PC-9 (cell line): ENCODE measurements around the gene LENG9. TPM values are rescaled to one million over a fixed set of nuclear protein-coding genes. Genes with fewer than 3 reads are reported as not detected.

Source experiments
- BruUV-seq: library from RNA; stranded (reverse); fragments of 400-500 nt; replicated peaks from 2 replicates; lab custom pipeline; 2021; lab: Mats Ljungman, UMichigan
- CTCF ChIA-PET: fragments of 300-600 bp; sonication (Branson Sonifier 250); formaldehyde crosslinking; loops from one replicate; lab custom pipeline; 2022; ENCODE audit warnings: antibody characterized with exemption; lab: Charles Lee
- POLR2A ChIA-PET: fragments of 300-600 bp; sonication (Branson Sonifier 250); formaldehyde crosslinking; loops from one replicate; lab custom pipeline; 2022; ENCODE audit warnings: antibody characterized with exemption; ENCODE audit not compliant: unreplicated experiment; lab: Charles Lee
- DNase-seq, 2 experiments: peaks; one replicate each; pipeline versions ENCODE4 v3.0.0 to v3.0.0-alpha.2; 2015 to 2022; ENCODE audit warnings: mixed read lengths in 1 of 2
- H2AFZ ChIP-seq: fragments of 200-600 bp; sonication (generic); 2 replicates; pipeline ENCODE4 v1.8.1; 2017; ENCODE audit warnings: antibody characterized with exemption
- H3F3A ChIP-seq: fragments of 200-600 bp; sonication (generic); 2 replicates; pipeline ENCODE4 v1.8.1; 2017; ENCODE audit warnings: antibody characterized with exemption, mild to moderate bottlenecking, low read depth; ENCODE audit not compliant: insufficient read depth
- H3K27ac ChIP-seq: fragments of 200-600 bp; sonication (generic); 2 replicates; pipeline ENCODE4 v1.6.1; 2016; ENCODE audit warnings: mixed run types
- H3K27me3 ChIP-seq: fragments of 200-600 bp; sonication (generic); 2 replicates; pipeline ENCODE4 v1.6.1; 2016; ENCODE audit warnings: low read depth, mixed run types; ENCODE audit not compliant: insufficient read depth
- H3K36me3 ChIP-seq: fragments of 200-600 bp; sonication (generic); 2 replicates; pipeline ENCODE4 v1.6.1; 2016; ENCODE audit warnings: low read depth, mixed run types
- H3K4me1 ChIP-seq: fragments of 200-600 bp; sonication (generic); replicated peaks from 2 replicates; pipeline ENCODE4 v1.6.1; 2016; ENCODE audit warnings: mixed run types; ENCODE audit not compliant: insufficient read depth
- H3K4me2 ChIP-seq: fragments of 200-600 bp; sonication (generic); 2 replicates; pipeline ENCODE4 v1.6.1; 2017; ENCODE audit warnings: mixed run types
- H3K4me3 ChIP-seq: fragments of 200-600 bp; sonication (generic); 2 replicates; pipeline ENCODE4 v1.6.1; 2016; ENCODE audit warnings: mixed run types
- H3K79me2 ChIP-seq: fragments of 200-600 bp; sonication (generic); 2 replicates; pipeline ENCODE4 v1.6.1; 2017; ENCODE audit warnings: low read depth, mixed run types
- H3K9me2 ChIP-seq: fragments of 200-600 bp; sonication (generic); 2 replicates; pipeline ENCODE4 v1.8.1; 2017; ENCODE audit warnings: mild to moderate bottlenecking; ENCODE audit not compliant: insufficient read depth
- H3K9me3 ChIP-seq: fragments of 200-600 bp; sonication (generic); 2 replicates; pipeline ENCODE4 v1.8.1; 2016; ENCODE audit warnings: low read depth; ENCODE audit not compliant: insufficient read depth
- H4K20me1 ChIP-seq: fragments of 200-600 bp; sonication (generic); 2 replicates; pipeline ENCODE4 v1.8.1; 2017; ENCODE audit not compliant: insufficient read depth
- EZH2 ChIP-seq: fragments of 200-600 bp; sonication (generic); IDR thresholded peaks from 2 replicates; pipeline ENCODE4 v1.8.0; 2017; ENCODE audit warnings: antibody characterized with exemption, low read depth
- intact Hi-C: fragments of 100-400 bp; cut with micrococcal nuclease; formaldehyde crosslinking; loops from one replicate; pipeline ENCODE4 v1.10.0; 2022; ENCODE audit not compliant: unreplicated experiment
- total RNA-seq: library from RNA; stranded (reverse); gene quantifications from 2 replicates; pipeline ENCODE4 v1.2.3, GENCODE V29; 2021
- TF ChIP-seq, protein P1 (sequence below): fragments of 200-600 bp; sonication (generic); conservative IDR thresholded peaks from 2 replicates; pipeline ENCODE4 v1.6.1; 2017; ENCODE audit warnings: mixed run types, antibody characterized with exemption, mild to moderate bottlenecking, moderate library complexity

LENG9 gene
- total RNA-seq, 1 experiment from 2014 or later: 7.0 TPM

DNA sequence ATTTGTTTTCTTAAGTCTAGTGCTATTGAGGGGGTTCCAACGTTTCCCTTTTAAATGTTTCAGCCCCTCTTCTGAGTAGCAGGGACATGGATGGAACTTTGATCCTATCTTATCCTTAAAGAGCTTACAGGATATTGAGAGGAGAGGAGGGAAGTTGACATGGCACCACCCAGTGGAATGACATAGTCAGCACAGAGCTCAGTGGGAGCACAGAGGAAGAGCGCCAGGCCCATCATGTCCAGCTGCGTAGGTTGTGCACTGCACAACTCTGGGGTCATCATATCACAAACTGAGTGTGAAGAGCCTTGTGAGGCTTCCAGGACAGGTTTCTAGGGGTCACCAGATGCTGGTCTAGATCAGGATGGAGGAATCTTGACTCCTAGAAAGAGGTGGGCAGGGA is 14.1 kb upstream of the LENG9 start:
- Histone ChIP-seq H3F3A (0 out of 2 replicates have a peak, but pooled peaks cover 5% of the 10 kb centered on the region), H3K9me3 (no peaks in the 10 kb centered on the region), H3K36me3 (no peaks in the 10 kb centered on the region), H4K20me1 (no peaks in the 10 kb centered on the region), H3K4me1 (no peaks in the 10 kb centered on the region), H2AFZ (no peak overlapping the region), H3K9me2 (no peaks in the 10 kb centered on the region), H3K4me3 (no peak overlapping the region), H3K27me3 (0 out of 2 replicates have a peak, but pooled peaks cover 6% of the 10 kb centered on the region), H3K79me2 (no peaks in the 10 kb centered on the region), H3K27ac (no peak overlapping the region), H3K4me2 (no peak overlapping the region)
- DNase-seq: peak in 1 of 2 experiments; percentile 25
- CTCF ChIA-PET: interaction anchor here (0.7 to 1.1 kb wide), 2 partner anchors 196 to 688 kb away, joined by 3 to 4 read pairs; no protein-coding TSS in a partner anchor
- TF ChIP-seq EZH2: no peak
- TF ChIP-seq, protein P1, sequence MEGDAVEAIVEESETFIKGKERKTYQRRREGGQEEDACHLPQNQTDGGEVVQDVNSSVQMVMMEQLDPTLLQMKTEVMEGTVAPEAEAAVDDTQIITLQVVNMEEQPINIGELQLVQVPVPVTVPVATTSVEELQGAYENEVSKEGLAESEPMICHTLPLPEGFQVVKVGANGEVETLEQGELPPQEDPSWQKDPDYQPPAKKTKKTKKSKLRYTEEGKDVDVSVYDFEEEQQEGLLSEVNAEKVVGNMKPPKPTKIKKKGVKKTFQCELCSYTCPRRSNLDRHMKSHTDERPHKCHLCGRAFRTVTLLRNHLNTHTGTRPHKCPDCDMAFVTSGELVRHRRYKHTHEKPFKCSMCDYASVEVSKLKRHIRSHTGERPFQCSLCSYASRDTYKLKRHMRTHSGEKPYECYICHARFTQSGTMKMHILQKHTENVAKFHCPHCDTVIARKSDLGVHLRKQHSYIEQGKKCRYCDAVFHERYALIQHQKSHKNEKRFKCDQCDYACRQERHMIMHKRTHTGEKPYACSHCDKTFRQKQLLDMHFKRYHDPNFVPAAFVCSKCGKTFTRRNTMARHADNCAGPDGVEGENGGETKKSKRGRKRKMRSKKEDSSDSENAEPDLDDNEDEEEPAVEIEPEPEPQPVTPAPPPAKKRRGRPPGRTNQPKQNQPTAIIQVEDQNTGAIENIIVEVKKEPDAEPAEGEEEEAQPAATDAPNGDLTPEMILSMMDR: no peak; the same call in 1 of the 2 replicates
- BruUV-seq: no TSS peak
- POLR2A ChIA-PET: no interaction called here
- intact Hi-C loops: no loop called here

DNA sequence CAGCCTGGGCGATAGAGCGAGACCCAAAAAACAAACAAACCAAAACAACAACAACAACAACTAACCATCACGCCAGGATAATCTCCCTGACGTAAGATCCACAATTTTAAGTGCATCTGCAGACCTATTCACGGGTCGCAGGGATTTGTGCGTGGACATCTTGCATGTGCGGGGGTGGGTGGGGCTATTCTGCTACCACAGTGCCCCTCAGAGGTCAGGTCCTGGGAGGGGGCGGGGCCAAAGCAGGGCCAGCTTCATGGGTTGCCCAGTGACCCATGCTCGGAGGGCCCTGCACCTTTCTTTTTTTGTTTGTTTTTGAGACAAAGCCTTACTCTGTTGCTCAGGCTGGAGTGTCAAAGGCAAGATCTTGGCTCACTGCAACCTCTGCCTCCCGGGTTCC is 12.1 kb upstream of the LENG9 start:
- Histone ChIP-seq H3F3A (0 out of 2 replicates have a peak, but pooled peaks cover 5% of the 10 kb centered on the region), H3K79me2 (no peaks in the 10 kb centered on the region), H3K27me3 (peaks cover 14% of the 10 kb centered on the region; the same call in 1 of the 2 replicates), H3K9me3 (no peaks in the 10 kb centered on the region), H4K20me1 (no peaks in the 10 kb centered on the region), H3K4me1 (0 out of 2 replicates have a peak, but pooled peaks cover 8% of the 10 kb centered on the region), H3K9me2 (no peaks in the 10 kb centered on the region), H2AFZ (no peak overlapping the region), H3K4me3 (no peak overlapping the region), H3K36me3 (no peaks in the 10 kb centered on the region), H3K4me2 (no peak overlapping the region), H3K27ac (no peak overlapping the region)
- no peak for DNase-seq
- intact Hi-C loops: no loop called here
- BruUV-seq: no TSS peak
- no peak for TF ChIP-seq EZH2
- TF ChIP-seq, protein P1: no peak
- CTCF ChIA-PET: no interaction called here
- POLR2A ChIA-PET: no interaction called here

GRCh38 chr19:54473892-54474372 is 10.4 kb upstream of the LENG9 start:
- Histone ChIP-seq H3K4me2 (no peak overlapping the region), H3K4me1 (peaks cover 18% of the 10 kb centered on the region; the same call in 1 of the 2 replicates), H2AFZ (no peak overlapping the region), H3K27ac (no peak overlapping the region), H4K20me1 (no peaks in the 10 kb centered on the region), H3K9me2 (no peaks in the 10 kb centered on the region), H3K36me3 (no peaks in the 10 kb centered on the region), H3K79me2 (no peaks in the 10 kb centered on the region), H3F3A (0 out of 2 replicates have a peak, but pooled peaks cover 13% of the 10 kb centered on the region), H3K4me3 (no peak overlapping the region), H3K27me3 (peaks cover 18% of the 10 kb centered on the region; the same call in 1 of the 2 replicates), H3K9me3 (no peaks in the 10 kb centered on the region)
- BruUV-seq: no TSS peak
- ChIA-PET POLR2A (interaction anchor here (0.7 kb wide), 1 partner anchor 204 kb away, joined by 3 read pairs; no protein-coding TSS in a partner anchor), CTCF (no interaction called here)
- TF ChIP-seq, protein P1: no peak
- TF ChIP-seq EZH2: no peak
- intact Hi-C loops: no loop called here
- DNase-seq: no peak
